Sigmoid colon (tissue), 7 donors: Measurements from ENCODE around the gene TMEM259. TPM values are rescaled to one million over a fixed set of nuclear protein-coding genes. Genes with fewer than 3 reads are reported as not detected.
A peak's percentile ranks its signal among the peaks of the same experiment; 100 is the strongest.

Experiments used
- DNase-seq: peaks from one replicate; pipeline ENCODE4 v3.0.0-alpha.2; 2019
- H3K27ac ChIP-seq, 4 donors: fragments of 200-600 bp; sonication (generic); one replicate each; pipeline ENCODE4 v1.5.1; 2016 to 2019; ENCODE audit warnings: mild to moderate bottlenecking in 1 of 4
- H3K27me3 ChIP-seq, 3 donors: fragments of 200-600 bp; sonication (generic); one replicate each; pipeline ENCODE4 v1.5.1; 2019; ENCODE audit warnings: mild to moderate bottlenecking in 1 of 3
- H3K36me3 ChIP-seq, 4 donors: fragments of 200-600 bp; sonication (generic); one replicate each; pipeline ENCODE4 v1.5.1; 2016 to 2019
- H3K4me1 ChIP-seq, 4 donors: fragments of 200-600 bp; sonication (generic); one replicate each; pipeline ENCODE4 v1.5.1; 2017 to 2019
- H3K4me3 ChIP-seq, 4 donors: fragments of 200-600 bp; sonication (generic); one replicate each; pipeline ENCODE4 v1.5.1; 2017 to 2019; ENCODE audit warnings: mild to moderate bottlenecking in 2 of 4, moderate library complexity in 1 of 4
- H3K9me3 ChIP-seq, 4 donors: fragments of 200-600 bp in 3 of 4; sonication (generic) in 3 of 4; one replicate each; pipeline versions ENCODE4 v1.5.1 to v1.6.1; 2013 to 2019
- EP300 ChIP-seq, 4 donors: sonication (generic); formaldehyde crosslinking; IDR thresholded peaks; one replicate each; pipeline ENCODE4 v1.6.1; 2017; ENCODE audit warnings: antibody characterized with exemption in 4 of 4
- POLR2A ChIP-seq, 2 donors: fragments of 450-650 bp; IDR thresholded peaks; one replicate each; pipeline ENCODE4 v1.6.1; 2016; ENCODE audit warnings: antibody characterized with exemption in 2 of 2, mild to moderate bottlenecking in 2 of 2, moderate library complexity in 2 of 2
- POLR2AphosphoS5 ChIP-seq, 4 donors: sonication (generic); formaldehyde crosslinking; IDR thresholded peaks; one replicate each; pipeline ENCODE4 v1.6.1; 2017; ENCODE audit warnings: antibody characterized with exemption in 4 of 4
- WGBS, 2 donors: extraction: QIAGEN DNeasy Blood & Tissue Kit; methylation state at CpG; one replicate each; pipeline ENCODE4 v1.1.7; 2013; 5-methylcytosine and 5-hydroxymethylcytosine counted together
- intact Hi-C: fragments of 100-400 bp; cut with DNase I; formaldehyde crosslinking; loops from one replicate; pipeline ENCODE4 v1.15.1; 2023
- polyA plus RNA-seq, 3 donors: library from polyadenylated mRNA; stranded (reverse); fragments of 200-250 nt; gene quantifications; one replicate each; pipeline ENCODE4 v1.2.3, GENCODE V29; 2013
- total RNA-seq, 4 donors: library from RNA; depleted of rRNA; stranded (reverse); fragments of >200 nt; gene quantifications; one replicate each; pipeline ENCODE4 v1.1.0, GENCODE V29; 2016
- TF ChIP-seq, protein P1 (sequence below), 4 experiments: fragments of 450-650 bp in 3 of 4; fragments of 200-600 bp in 1 of 4; IDR thresholded peaks; one replicate each; pipeline ENCODE4 v1.5.1; 2016 to 2019; ENCODE audit warnings: antibody characterized with exemption in 4 of 4, mild to moderate bottlenecking in 3 of 4, moderate library complexity in 2 of 4
- donor health status: healthy with polysubstance abuse.
- donor health status: Bipolar disorder and iron deficiency.
- donor health status: healthy.

Gene TMEM259
- total and polyA plus RNA-seq, 7 donors: 19.2 to 232 (median 94.5) TPM

DNA sequence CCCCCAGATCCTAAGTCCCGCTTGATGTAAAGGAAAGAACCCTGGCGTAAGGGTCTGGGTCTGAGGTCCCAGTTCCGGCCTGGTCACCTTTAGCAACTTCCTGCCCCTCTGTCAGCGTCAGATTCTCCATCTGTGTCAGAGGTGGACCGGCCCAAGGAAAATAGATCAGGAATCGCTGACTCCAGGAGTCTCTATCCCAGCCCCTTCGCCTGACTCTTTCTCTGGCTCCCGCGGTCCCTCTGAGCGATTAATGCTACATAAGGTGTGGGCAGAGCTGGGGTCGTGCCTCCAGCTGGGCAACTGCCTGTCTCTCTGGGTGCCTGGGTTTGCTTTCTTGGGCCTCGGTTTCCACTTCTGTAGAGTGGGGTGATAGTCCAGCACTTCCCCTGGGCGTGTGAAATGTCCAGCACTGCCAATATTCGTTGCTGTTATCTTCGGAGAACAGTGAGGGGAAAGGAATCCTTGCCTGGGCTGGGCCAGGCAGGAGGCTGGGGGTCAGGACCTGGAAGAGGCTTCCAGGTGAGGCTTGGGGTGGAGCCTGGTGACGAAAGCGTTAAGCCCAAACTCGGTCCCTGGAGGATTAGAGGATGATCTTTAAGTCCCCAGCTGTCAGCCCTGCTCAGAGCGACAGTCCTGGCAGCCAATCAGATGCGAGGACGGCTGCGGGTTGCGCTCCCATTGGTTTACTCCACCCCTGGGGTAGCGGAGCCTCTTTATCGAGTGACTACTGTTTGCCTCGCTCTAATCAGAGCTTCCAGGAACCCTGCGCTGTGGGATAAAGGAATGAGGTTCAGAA is 19.8 kb upstream of the TMEM259 start:
- intact Hi-C loops: no loop called here
- peak; percentile 93 for DNase-seq
- 1 to 2% methylated on average over 27 of the region's 27 CpGs for WGBS, 2 donors
- peak overlapping the region in 3 of 4 donors; percentile 41 to 57 (median 52) for H3K4me3 ChIP-seq
- peaks cover 0 to 20% (median 10%) of the 10 kb centered on the region in 3 donors for H3K27me3 ChIP-seq
- peaks cover 0 to 27% (median 4%) of the 10 kb centered on the region in 4 donors for H3K36me3 ChIP-seq
- peaks cover 0 to 35% (median 31%) of the 10 kb centered on the region in 4 donors for H3K4me1 ChIP-seq
- peak overlapping the region in 3 of 4 donors; percentile 55 to 66 (median 63) for H3K27ac ChIP-seq
- H3K9me3 ChIP-seq: no peaks in the 10 kb centered on the region
- TF ChIP-seq POLR2AphosphoS5 (IDR thresholded peaks at IDR 0.05) (no peak), EP300 (IDR thresholded peaks at IDR 0.05) (no peak)

DNA sequence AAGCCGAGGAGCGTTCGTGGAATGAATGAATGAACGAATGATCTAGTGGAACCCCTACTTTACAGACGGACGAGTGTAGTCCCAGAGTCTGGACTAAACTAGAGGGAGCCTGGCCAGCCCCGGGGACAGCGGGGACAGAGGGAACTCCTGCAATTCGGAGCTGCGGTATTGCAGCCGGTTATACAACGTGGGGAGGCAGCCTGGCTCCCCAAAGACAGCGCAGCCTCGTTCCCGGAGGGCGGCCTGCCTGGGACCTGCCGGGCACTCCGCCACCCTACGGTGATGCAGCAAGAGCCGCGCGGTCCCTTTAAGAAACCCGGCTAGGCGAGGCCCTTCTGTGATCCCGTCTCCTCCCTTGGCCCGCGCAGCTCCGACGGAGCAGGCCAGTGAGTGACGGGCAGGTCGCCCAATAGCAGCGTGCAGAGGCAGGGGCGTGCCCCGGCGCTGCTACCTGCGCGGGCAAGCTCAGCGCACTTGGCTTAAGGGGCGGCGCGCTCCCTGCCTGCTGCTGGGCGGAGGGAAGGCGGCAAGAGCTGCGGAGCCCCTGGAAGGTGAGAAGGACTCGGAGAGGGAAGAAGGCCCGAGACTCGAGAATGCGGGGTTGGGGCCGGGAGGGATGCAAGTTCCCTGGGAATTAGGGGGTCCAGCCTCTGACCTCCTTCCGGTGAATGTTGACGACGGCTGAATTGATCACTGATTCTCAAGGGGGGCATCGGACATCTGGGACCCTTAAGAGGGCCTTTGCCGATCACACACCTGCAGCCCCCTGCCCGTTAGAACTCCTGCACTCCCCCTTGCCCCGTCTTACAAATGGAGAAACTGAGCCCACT is 18.9 kb upstream of the TMEM259 start, which contains the start of gene ABCA7:
Gene ABCA7, plus strand, starts transcription at position 462 of the 830 bp plus-strand sequence. CDS start 1,255 bp downstream, outside the sequence.
- Histone ChIP-seq H3K4me3 (peak within 1 kb of the TSS; percentile 19 to 57 (median 46)), H3K36me3 (peaks cover 0 to 32% (median 4%) of the 10 kb centered on the region in 4 donors), H3K27ac (peak within 1 kb of the TSS; percentile 49 to 66 (median 64)), H3K27me3 (peaks cover 0 to 20% (median 10%) of the 10 kb centered on the region in 3 donors), H3K9me3 (no peaks in the 10 kb centered on the region), H3K4me1 (peaks cover 0 to 35% (median 31%) of the 10 kb centered on the region in 4 donors)
- peak in 3 of 4 donors; percentile 88 to 90 (median 90) for TF ChIP-seq POLR2AphosphoS5 (IDR thresholded peaks at IDR 0.05)
- TF ChIP-seq, protein P1, sequence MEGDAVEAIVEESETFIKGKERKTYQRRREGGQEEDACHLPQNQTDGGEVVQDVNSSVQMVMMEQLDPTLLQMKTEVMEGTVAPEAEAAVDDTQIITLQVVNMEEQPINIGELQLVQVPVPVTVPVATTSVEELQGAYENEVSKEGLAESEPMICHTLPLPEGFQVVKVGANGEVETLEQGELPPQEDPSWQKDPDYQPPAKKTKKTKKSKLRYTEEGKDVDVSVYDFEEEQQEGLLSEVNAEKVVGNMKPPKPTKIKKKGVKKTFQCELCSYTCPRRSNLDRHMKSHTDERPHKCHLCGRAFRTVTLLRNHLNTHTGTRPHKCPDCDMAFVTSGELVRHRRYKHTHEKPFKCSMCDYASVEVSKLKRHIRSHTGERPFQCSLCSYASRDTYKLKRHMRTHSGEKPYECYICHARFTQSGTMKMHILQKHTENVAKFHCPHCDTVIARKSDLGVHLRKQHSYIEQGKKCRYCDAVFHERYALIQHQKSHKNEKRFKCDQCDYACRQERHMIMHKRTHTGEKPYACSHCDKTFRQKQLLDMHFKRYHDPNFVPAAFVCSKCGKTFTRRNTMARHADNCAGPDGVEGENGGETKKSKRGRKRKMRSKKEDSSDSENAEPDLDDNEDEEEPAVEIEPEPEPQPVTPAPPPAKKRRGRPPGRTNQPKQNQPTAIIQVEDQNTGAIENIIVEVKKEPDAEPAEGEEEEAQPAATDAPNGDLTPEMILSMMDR (IDR thresholded peaks at IDR 0.05): no peak
- peak; percentile 7 to 60 for TF ChIP-seq POLR2A (IDR thresholded peaks at IDR 0.05)
- no peak for TF ChIP-seq EP300 (IDR thresholded peaks at IDR 0.05)
- intact Hi-C loops: loop anchor here (5.0 kb wide), 1 partner anchor 397 kb away; the partner anchor contains the start of gene RPS15
- peak; percentile 99 for DNase-seq
- WGBS, 2 donors: 1 to 3% methylated on average over 56 of the region's 56 CpGs

DNA sequence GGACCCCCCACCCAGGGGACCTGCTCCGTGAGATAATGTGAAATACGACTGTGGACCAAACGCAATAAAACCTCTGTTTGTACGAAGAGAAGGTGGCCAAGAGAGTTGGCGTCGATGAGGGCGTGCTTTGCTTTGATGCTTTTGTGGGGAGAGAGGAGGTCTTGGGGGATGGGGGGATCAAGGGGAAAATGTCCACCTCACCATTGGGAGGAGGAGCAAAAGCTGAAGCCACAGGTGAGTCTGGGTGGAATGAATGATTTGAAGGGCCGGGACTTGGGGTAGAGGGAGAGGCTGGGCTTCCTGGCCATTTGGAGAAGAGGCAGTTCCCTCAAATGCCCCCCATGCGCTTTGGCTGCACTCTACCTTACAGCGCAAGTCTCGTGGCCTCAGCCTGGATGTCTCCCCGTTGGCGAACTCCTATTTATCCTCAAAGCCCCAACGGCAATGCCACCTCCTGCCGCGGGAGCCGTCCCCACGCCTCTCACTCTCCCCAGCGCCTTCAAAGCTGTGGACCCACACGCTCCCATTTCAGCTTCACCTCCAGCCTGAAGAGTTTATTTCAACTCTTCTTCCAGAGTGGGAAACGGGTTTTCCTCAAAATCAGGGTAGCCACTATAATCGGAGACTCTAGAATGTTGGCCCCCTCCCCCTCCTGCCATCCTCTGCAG is 18.2 kb upstream of the TMEM259 start:
- 63 to 66% methylated on average over 22 of the region's 22 CpGs for WGBS, 2 donors

DNA sequence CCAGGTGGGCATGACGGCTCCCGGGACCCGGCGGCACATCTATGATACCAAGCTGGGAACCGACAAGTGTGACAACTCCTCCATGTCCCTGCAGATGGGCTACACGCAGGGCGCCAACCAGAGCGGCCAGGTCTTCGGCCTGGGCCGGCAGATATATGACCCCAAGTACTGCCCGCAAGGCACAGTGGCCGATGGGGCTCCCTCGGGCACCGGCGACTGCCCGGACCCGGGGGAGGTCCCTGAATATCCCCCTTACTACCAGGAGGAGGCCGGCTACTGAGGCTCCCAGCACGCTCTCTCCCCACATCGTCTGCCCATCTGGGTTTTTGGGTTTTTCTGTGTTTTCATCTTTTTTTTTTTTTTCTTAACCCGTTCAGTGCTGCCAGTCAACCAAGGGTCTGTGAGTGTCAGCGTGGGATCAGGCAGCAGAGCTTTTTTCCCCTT is 16.7 kb upstream of the TMEM259 start:
- WGBS, 2 donors: 56 to 79% methylated on average over 22 of the region's 22 CpGs
- H3K27ac ChIP-seq: peak overlapping the region; percentile 15 to 66 (median 50)
- intact Hi-C loops: loop anchor here (5.0 kb wide), 1 partner anchor 400 kb away; the partner anchor contains the start of gene RPS15

More for the DNA sequence above, 18.2 kb upstream of the TMEM259 start:
- no peak for DNase-seq
- Histone ChIP-seq H3K9me3 (no peaks in the 10 kb centered on the region), H3K27ac (peak overlapping the region; percentile 49 to 66 (median 64)), H3K36me3 (peaks cover 0 to 32% (median 4%) of the 10 kb centered on the region in 4 donors), H3K4me1 (peaks cover 0 to 35% (median 31%) of the 10 kb centered on the region in 4 donors), H3K27me3 (peaks cover 0 to 20% (median 10%) of the 10 kb centered on the region in 3 donors), H3K4me3 (peak overlapping the region in 2 of 4 donors; percentile 52 to 57)
- TF ChIP-seq EP300 (IDR thresholded peaks at IDR 0.05) (no peak), POLR2AphosphoS5 (IDR thresholded peaks at IDR 0.05) (peak in 1 of 4 donors; percentile 25)
- TF ChIP-seq, protein P1 (IDR thresholded peaks at IDR 0.05): no peak
- intact Hi-C loops: loop anchor here (5.0 kb wide), 1 partner anchor 398 kb away; the partner anchor contains the start of gene RPS15

More for the DNA sequence above, 16.7 kb upstream of the TMEM259 start:
- TF ChIP-seq POLR2A (IDR thresholded peaks at IDR 0.05): no peak
- TF ChIP-seq EP300 (IDR thresholded peaks at IDR 0.05): no peak
- no peak for TF ChIP-seq POLR2AphosphoS5 (IDR thresholded peaks at IDR 0.05)
- TF ChIP-seq, protein P1 (IDR thresholded peaks at IDR 0.05): no peak
- DNase-seq: no peak
- Histone ChIP-seq H3K27me3 (peaks cover 0 to 16% (median 4%) of the 10 kb centered on the region in 3 donors), H3K9me3 (no peaks in the 10 kb centered on the region), H3K4me3 (no peak overlapping the region), H3K4me1 (peaks cover 0 to 35% (median 31%) of the 10 kb centered on the region in 4 donors), H3K36me3 (peaks cover 8 to 41% (median 13%) of the 10 kb centered on the region in 4 donors)
